Esophagus (tissue), 2 donors: ENCODE results near the gene PARL. TPM values are rescaled to one million over a fixed set of nuclear protein-coding genes. Genes with fewer than 3 reads are reported as not detected.
"Not testable (repeated sequence)": the region's sequence is repeated elsewhere in the genome, so short reads cannot be mapped to it uniquely, and the experiment has no call there.

Experiments
- H3K27ac ChIP-seq, 2 donors: one replicate each; pipeline ENCODE4 v1.5.1; 2013; ENCODE audit warnings: low read depth in 2 of 2, mild to moderate bottlenecking in 2 of 2, inconsistent platforms in 1 of 2, low read length in 1 of 2, moderate library complexity in 1 of 2
- H3K27me3 ChIP-seq, 2 donors: one replicate each; pipeline ENCODE4 v1.6.1; 2013; ENCODE audit warnings: low read length in 2 of 2, control low read depth in 1 of 2, mild to moderate bottlenecking in 1 of 2; ENCODE audit not compliant: insufficient read depth in 2 of 2, control insufficient read depth in 1 of 2
- H3K36me3 ChIP-seq, 2 donors: one replicate each; pipeline ENCODE4 v1.6.1; 2013; ENCODE audit warnings: low read length in 1 of 2; ENCODE audit not compliant: control insufficient read depth in 2 of 2, insufficient read depth in 2 of 2
- H3K4me1 ChIP-seq, 2 donors: one replicate each; pipeline ENCODE4 v1.6.1; 2013; ENCODE audit warnings: low read length in 1 of 2; ENCODE audit not compliant: control insufficient read depth in 2 of 2, insufficient read depth in 2 of 2
- H3K4me3 ChIP-seq, 2 donors: one replicate each; pipeline ENCODE4 v1.5.1; 2013; ENCODE audit warnings: low read length in 2 of 2, mild to moderate bottlenecking in 2 of 2, low read depth in 1 of 2, moderate library complexity in 1 of 2
- H3K9me3 ChIP-seq, 2 donors: one replicate each; pipeline ENCODE4 v1.6.1; 2013; ENCODE audit warnings: mild to moderate bottlenecking in 2 of 2, low read depth in 1 of 2, low read length in 1 of 2, moderate library complexity in 1 of 2; ENCODE audit not compliant: control insufficient read depth in 2 of 2, insufficient read depth in 1 of 2
- WGBS, 2 donors: extraction: QIAGEN DNeasy Blood & Tissue Kit; methylation state at CpG; one replicate each; pipeline ENCODE4 v1.1.7; 2013; 5-methylcytosine and 5-hydroxymethylcytosine counted together
- polyA plus RNA-seq, 2 donors: library from polyadenylated mRNA; stranded (reverse); fragments of 200-250 nt; gene quantifications; one replicate each; pipeline ENCODE4 v1.2.3, GENCODE V29; 2013
- donor health status: healthy with polysubstance abuse.
- donor health status: Bipolar disorder and iron deficiency.

PARL gene
- polyA plus RNA-seq, 2 donors = 45.8 to 59.6 TPM

DNA sequence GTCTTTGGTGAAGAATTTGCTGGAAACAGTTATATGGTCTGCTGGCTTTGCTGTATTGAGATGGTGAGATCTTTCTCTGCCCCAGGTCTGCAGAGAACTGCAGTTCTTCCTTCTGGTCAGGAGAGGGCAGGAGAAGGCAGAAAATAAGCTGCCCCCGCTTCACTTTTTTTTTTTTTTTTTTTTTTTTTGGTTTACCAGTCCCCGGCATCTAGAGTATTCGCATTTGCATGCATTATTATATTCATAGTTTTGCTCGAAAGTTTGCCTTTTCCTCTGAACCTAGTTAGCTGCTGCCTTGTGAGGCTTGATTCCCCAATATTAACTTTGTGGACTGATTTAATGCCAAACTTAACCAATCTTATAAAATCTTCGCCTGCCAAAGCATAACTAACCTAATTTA, 10.6 kb upstream of the PARL start:
- Histone ChIP-seq H3K4me1 (no peaks in the 10 kb centered on the region), H3K36me3 (no peaks in the 10 kb centered on the region), H3K9me3 (peaks cover 0 to 2% of the 10 kb centered on the region in 2 donors), H3K4me3 (no peak overlapping the region), H3K27me3 (no peaks in the 10 kb centered on the region), H3K27ac (no peak overlapping the region)
- 19 to 25% methylated on average over 4 to 5 of the region's 5 CpGs for WGBS, 2 donors

DNA sequence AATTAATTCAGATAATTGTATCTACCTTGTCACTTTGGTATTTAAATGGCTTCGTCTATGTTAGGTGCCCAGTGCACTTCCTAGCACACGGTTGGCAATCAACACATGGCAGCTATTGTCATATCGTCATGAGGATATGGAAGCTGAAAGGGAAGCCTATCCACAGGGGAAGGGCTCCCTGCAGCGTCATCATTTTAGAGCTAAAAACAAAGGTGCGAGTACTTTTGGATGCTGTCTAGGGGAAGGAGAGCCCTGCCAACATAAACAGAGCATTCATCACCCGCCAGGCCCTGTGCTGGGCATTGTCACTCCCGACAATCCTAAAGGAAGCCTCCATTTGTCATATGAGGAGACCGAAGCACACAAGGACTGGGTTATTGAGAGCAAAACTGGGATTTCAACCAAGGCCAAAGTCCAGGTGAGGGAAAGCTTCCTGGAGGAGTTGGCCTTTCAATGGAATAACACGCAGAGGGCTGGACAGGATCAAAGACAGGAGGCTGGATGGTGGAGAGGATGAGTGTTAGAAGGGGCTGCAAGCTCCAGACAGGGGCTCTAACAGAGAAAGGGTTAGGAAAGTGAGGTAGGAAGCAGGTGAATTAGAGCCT, 8.0 kb upstream of the PARL start:
- H3K36me3 ChIP-seq = no peaks in the 10 kb centered on the region
- H3K4me1 ChIP-seq = no peaks in the 10 kb centered on the region
- peaks cover 0 to 2% of the 10 kb centered on the region in 2 donors for H3K9me3 ChIP-seq
- no peak overlapping the region for H3K27ac ChIP-seq
- 49 to 53% methylated on average over 9 of the region's 9 CpGs for WGBS, 2 donors
- H3K4me3 ChIP-seq = no peak overlapping the region
- H3K27me3 ChIP-seq = no peaks in the 10 kb centered on the region

DNA sequence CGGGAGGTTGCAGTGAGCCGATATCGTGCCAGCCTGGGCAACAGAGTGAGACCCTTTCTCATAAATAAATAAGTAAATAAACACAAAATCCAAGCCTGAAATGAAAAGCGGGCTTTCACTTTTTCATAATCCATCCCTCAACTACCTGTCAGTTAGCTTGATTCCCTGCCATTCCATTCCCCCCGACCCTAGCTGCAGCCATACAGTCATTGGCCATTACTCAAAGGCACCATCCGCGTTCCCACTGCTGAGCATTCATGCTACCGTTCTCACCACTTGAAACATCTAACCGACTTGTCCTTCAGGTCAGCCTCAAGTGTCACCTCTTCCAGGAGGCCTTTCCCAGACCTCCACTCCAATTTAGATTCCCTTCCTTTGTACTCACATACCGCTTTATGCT, 1.1 kb upstream of the PARL start:
- Histone ChIP-seq H3K27me3 (no peaks in the 10 kb centered on the region), H3K4me1 (no peaks in the 10 kb centered on the region), H3K9me3 (no peaks in the 10 kb centered on the region), H3K36me3 (no peaks in the 10 kb centered on the region), H3K4me3 (no peak overlapping the region), H3K27ac (no peak overlapping the region)
- WGBS, 2 donors = 91 to 94% methylated on average over 10 of the region's 10 CpGs

DNA sequence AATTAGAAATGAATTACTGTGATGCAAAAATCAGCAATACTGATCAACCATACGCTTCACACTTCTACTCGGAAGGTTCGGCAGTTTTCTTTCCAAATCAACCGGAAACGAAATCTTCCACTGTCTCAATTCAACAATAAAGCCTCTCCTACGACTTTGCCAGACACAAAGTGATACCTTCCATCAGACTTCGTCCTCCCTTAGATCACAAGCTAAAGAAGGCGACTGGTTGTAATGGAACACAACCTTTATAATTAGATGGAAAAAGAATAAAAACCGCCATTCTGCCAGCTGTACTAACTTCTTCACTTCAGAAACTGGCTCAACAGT, 618 bp downstream of the PARL start:
- Histone ChIP-seq H3K4me3 (peak overlapping the region; percentile 88 to 98), H3K4me1 (no peaks in the 10 kb centered on the region), H3K36me3 (no peaks in the 10 kb centered on the region), H3K27me3 (no peaks in the 10 kb centered on the region), H3K9me3 (no peaks in the 10 kb centered on the region), H3K27ac (peak overlapping the region in 1 of 2 donors; percentile 92)
- 0 to 1% methylated on average over 9 of the region's 9 CpGs for WGBS, 2 donors

DNA sequence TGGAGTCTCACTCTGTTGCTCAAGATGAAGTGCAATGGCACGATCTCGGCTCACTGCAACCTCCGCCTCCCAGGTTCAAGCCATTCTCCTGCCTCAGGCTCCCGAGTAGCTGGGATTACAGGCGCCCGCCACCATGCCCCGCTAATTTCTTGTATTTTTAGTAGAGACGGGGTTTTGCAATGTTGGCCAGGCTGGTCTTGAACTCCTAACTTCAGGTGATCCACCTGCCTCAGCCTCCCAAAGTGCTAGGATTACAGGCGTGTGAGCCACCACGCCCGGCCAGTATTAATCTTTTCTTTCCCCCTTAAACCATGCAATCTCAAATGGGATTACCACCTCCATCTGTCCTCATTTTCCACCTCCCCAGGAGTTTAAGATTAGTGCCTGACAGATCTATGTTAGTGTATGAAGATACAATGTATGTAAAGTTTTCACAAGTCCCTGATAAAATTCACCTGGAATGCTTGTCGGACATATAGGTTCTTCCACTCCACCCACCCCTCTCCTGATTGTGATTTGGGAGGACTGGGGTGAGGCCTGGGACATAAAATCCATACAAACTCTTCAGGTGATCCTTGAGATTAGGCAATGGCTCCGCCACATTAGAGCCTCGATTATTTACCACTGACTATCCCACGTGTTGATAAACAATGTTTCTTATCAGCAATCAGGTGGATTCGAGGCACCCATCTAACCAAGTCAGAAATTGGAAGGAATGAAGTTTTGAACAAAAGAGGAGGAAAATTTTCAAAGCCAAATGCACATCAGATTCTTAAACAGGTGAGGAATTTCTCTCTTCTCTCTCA, 1.2 kb downstream of the PARL start:
- Histone ChIP-seq H3K27ac (no peak overlapping the region), H3K27me3 (no peaks in the 10 kb centered on the region), H3K9me3 (no peaks in the 10 kb centered on the region), H3K4me3 (peak overlapping the region in 1 of 2 donors; percentile 98), H3K36me3 (no peaks in the 10 kb centered on the region), H3K4me1 (no peaks in the 10 kb centered on the region)
- WGBS, 2 donors = 52% methylated on average over 16 of the region's 16 CpGs

DNA sequence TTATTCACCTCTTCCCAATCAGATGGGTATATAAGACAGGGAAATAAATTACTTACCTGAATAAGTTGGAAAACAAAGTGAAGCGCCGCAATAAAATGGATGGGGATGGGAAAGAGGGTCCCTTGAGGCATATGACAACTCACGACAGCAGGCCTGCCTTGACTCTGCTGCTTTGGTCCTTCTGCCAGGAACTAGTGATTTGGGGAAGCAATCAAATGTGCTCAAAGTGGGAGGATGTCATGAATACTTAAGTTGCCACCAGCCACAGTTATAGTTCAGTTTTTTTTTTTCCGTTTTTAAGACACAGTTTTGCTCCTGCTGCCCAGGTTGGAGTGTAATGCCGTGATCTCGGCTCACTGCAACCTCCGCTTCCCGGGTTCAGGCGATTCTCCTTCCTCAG, 4.6 kb downstream of the PARL start:
- H3K9me3 ChIP-seq = no peaks in the 10 kb centered on the region
- H3K27ac ChIP-seq = no peak overlapping the region
- H3K36me3 ChIP-seq = no peaks in the 10 kb centered on the region
- no peaks in the 10 kb centered on the region for H3K4me1 ChIP-seq
- H3K4me3 ChIP-seq = no peak overlapping the region
- 91 to 92% methylated on average over 9 of the region's 9 CpGs for WGBS, 2 donors
- H3K27me3 ChIP-seq = no peaks in the 10 kb centered on the region

DNA sequence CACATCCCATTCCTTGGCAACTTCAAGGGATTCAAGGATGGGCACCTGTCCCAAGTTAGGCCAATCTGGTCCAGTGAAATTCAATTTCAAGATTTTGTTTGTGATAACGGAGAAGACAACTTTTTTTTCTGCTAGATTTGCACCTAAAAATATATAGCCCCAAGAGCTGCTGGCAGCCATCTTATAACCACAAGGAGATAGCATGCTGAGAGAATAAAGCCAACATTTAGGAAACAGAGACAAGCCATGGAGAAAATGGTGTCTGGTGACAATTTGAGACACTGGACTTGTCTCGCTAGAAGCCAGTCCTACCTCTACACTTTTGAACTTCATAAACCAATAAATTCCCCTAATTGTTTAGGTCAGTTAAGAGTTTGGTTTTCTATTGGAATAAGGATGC, 5.4 kb downstream of the PARL start:
- H3K27me3 ChIP-seq = no peaks in the 10 kb centered on the region
- H3K9me3 ChIP-seq = no peaks in the 10 kb centered on the region
- no peak overlapping the region for H3K27ac ChIP-seq
- H3K4me1 ChIP-seq = no peaks in the 10 kb centered on the region
- no peaks in the 10 kb centered on the region for H3K36me3 ChIP-seq
- H3K4me3 ChIP-seq = no peak overlapping the region
- WGBS, 2 donors = 94 to 97% methylated on average over 2 of the region's 2 CpGs

DNA sequence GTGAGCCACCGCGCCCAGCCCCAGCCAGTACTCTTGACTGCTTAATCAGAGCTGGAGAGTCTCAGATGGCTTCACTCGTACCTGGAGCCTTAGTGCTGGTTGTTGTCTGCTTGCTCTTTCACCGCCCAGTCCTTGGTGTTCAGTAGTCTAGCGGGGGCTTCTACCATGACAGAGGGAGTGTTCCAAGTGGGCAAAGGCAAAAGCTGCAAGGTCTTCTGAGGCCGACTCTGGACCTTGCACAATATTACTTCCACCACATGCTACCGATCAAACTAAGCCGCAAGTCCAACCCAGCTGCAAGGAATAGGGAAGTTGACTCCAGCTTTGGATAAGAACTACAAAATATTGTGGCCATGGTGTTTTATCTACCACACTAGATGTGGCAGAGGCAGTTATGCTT, 6.6 kb downstream of the PARL start:
- Histone ChIP-seq H3K9me3 (no peaks in the 10 kb centered on the region), H3K4me1 (no peaks in the 10 kb centered on the region), H3K27me3 (no peaks in the 10 kb centered on the region), H3K4me3 (no peak overlapping the region), H3K27ac (no peak overlapping the region), H3K36me3 (no peaks in the 10 kb centered on the region)
- WGBS, 2 donors = 91 to 93% methylated on average over 8 of the region's 8 CpGs

DNA sequence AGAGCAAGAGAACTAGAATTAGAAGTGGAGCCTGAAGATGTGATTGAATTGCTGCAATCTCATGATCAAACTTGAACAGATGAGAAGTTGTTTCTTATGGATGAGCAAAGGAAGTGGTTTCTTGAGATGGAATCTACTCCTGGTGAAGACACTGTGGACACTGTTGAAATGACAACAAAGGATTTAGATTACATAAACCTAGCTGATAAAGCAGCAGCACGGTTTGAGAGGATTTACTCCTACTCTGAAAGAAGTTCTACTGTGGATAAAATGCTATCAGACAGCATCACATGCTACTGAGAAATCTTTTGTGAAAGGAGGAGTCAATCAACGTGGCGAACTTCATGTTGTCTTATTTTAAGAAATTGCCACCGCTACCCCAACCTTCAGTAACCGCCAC, 7.5 kb downstream of the PARL start:
- not testable (repeated sequence) for H3K27ac ChIP-seq, H3K27me3 ChIP-seq, H3K4me1 ChIP-seq, H3K4me3 ChIP-seq, H3K36me3 ChIP-seq, H3K9me3 ChIP-seq
- WGBS, 2 donors = 84 to 85% methylated on average over 5 of the region's 5 CpGs

DNA sequence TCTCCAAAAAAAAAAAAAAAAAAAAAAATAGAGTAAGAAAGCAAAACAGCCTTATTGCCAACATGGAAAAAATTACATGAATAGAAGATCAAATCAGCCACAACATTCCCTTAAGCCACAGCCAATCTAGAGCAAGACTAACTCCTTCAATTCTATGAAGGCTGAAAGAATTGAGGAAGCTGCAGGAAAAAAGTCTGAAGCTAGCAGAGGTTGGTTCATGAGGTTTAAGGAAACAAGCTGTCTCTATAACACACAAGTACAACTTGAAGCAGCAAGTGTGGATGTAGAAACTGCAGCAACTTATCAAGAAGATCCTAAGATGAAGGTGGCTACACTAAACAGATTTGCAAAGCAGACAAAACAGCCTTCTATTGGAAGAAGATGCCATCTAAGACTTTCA, 9.3 kb downstream of the PARL start:
- no peaks in the 10 kb centered on the region for H3K9me3 ChIP-seq
- H3K4me1 ChIP-seq = no peaks in the 10 kb centered on the region
- no peaks in the 10 kb centered on the region for H3K36me3 ChIP-seq
- H3K4me3 ChIP-seq = no peak overlapping the region
- H3K27ac ChIP-seq = no peak overlapping the region
- no peaks in the 10 kb centered on the region for H3K27me3 ChIP-seq
